Fibroblast of skin of scalp (primary cell): Measurements from ENCODE around the gene LRRC1. TPM values are rescaled to one million over a fixed set of nuclear protein-coding genes. Genes with fewer than 3 reads are reported as not detected.
"Not testable (repeated sequence)": the region's sequence is repeated elsewhere in the genome, so short reads cannot be mapped to it uniquely, and the experiment has no call there.

Experiments
- DNase-seq: peaks from one replicate; pipeline ENCODE4 v3.0.0-alpha.2; 2013
- polyA plus RNA-seq, 2 experiments: library from polyadenylated mRNA; unstranded; fragments of 120-200 nt; gene quantifications; one replicate each; pipeline ENCODE4 v1.2.1, GENCODE V29; 2013; ENCODE audit not compliant: insufficient read length in 2 of 2

Gene LRRC1
- polyA plus RNA-seq (2013, experiment 1 of 2; ENCODE audit: insufficient read length): 3.0 TPM
- polyA plus RNA-seq (2013, experiment 2 of 2; ENCODE audit: insufficient read length): 3.3 TPM

- DNase-seq: peak; percentile 91
Measured at GRCh38 chr6:53794720-53795339, at the start of gene LRRC1. Gene LRRC1, plus strand, starts transcription at chr6:53795005. Its CDS starts 252 bp downstream, at chr6:53795257.

GRCh38 chr6:53746442-53747103, 48.2 kb upstream of the LRRC1 start:
- no peak for DNase-seq

- DNase-seq: no peak
Measured at GRCh38 chr6:53750052-53750650, 44.7 kb upstream of the LRRC1 start.

- DNase-seq: no peak
Measured at GRCh38 chr6:53751417-53751816, 43.4 kb upstream of the LRRC1 start.

GRCh38 chr6:53752440-53752839, 42.4 kb upstream of the LRRC1 start:
- DNase-seq: no peak

GRCh38 chr6:53752856-53753255, 41.9 kb upstream of the LRRC1 start:
- DNase-seq: peak; percentile 58

- DNase-seq: no peak
Measured at GRCh38 chr6:53754330-53754729, 40.5 kb upstream of the LRRC1 start.

- no peak for DNase-seq
Measured at GRCh38 chr6:53756396-53756795, 38.4 kb upstream of the LRRC1 start.

GRCh38 chr6:53758496-53758895, 36.3 kb upstream of the LRRC1 start:
- DNase-seq: no peak

GRCh38 chr6:53761036-53761435, 33.8 kb upstream of the LRRC1 start:
- no peak for DNase-seq

GRCh38 chr6:53765270-53765669, 29.5 kb upstream of the LRRC1 start:
- DNase-seq: no peak

GRCh38 chr6:53766930-53767329, 27.9 kb upstream of the LRRC1 start:
- no peak for DNase-seq

GRCh38 chr6:53767941-53768340, 26.9 kb upstream of the LRRC1 start:
- no peak for DNase-seq

GRCh38 chr6:53768636-53769035, 26.2 kb upstream of the LRRC1 start:
- peak; percentile 8 for DNase-seq

GRCh38 chr6:53770780-53771249, 24.0 kb upstream of the LRRC1 start:
- no peak for DNase-seq

- no peak for DNase-seq
Measured at GRCh38 chr6:53771785-53772624, 22.8 kb upstream of the LRRC1 start.

- no peak for DNase-seq
Measured at GRCh38 chr6:53773044-53773696, 21.6 kb upstream of the LRRC1 start.

GRCh38 chr6:53776152-53776551, 18.7 kb upstream of the LRRC1 start:
- not testable (repeated sequence) for DNase-seq

- not testable (repeated sequence) for DNase-seq
Measured at GRCh38 chr6:53784991-53785390, 9.8 kb upstream of the LRRC1 start.

- DNase-seq: no peak
Measured at GRCh38 chr6:53786832-53787231, 8.0 kb upstream of the LRRC1 start.

GRCh38 chr6:53790886-53791285, 3.9 kb upstream of the LRRC1 start:
- DNase-seq: no peak

GRCh38 chr6:53792016-53792415, 2.8 kb upstream of the LRRC1 start:
- DNase-seq: no peak
